HG03342 (cell line): ENCODE measurements around the gene EXOC3L4.
"Not testable (repeated sequence)": the region's sequence is repeated elsewhere in the genome, so short reads cannot be mapped to it uniquely, and the experiment has no call there.

Source experiments
- ATAC-seq: cut with Tn5 transposase; IDR thresholded peaks from one replicate; pipeline ENCODE4 v1.9.1; 2021; ENCODE audit warnings: mild to moderate bottlenecking, moderate library complexity; ENCODE audit not compliant: unreplicated experiment

Gene EXOC3L4

GRCh38 chr14:103094406-103095209 is at the start of gene EXOC3L4:
EXOC3L4 (plus strand) TSS chr14:103094725; CDS start chr14:103100220, 5,495 bp downstream.
- ATAC-seq = no peak

DNA sequence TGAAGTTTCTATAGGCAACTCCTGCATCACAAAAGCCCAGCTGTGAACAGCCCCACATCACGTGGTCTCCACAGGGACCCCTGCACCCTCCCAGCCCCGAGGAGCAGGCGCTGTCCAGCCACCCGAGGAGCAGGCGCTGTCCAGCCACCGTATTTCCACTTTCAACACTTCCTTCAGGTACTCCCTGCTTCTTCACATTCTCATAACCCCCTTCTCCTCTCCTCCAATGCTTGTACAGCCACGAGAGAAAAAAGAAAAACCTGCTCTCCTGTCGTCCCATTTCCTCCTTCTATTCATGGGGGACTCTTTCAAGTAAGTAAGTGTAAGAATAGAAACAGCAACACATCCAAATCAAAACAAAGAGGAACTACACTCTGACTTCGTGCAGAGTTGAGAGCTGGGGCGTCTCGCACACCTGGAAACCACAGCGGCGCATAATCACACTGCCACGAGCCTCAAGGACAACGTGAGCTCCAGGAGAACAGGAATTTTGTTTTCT is 49.1 kb upstream of the EXOC3L4 start:
- no peak for ATAC-seq

DNA sequence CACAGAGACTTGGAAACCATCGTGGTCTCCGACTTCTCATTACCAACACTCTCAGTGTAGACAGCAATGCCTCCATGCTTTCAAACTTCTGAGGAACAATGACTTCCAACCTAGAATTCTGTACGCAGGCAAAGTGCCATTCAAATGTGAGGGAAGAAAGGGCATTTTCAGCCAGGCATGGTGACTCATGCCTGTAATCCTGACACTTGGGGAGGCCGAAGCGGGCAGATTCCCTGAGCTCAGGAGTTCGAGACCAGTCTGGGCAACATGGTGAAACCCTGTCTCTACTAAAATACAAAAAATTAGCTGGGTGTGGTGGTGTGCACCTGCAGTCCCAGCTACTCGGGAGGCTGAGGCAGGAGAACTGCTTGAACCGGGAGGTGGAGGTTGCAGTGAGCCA is 47.1 kb upstream of the EXOC3L4 start:
- not testable (repeated sequence) for ATAC-seq

DNA sequence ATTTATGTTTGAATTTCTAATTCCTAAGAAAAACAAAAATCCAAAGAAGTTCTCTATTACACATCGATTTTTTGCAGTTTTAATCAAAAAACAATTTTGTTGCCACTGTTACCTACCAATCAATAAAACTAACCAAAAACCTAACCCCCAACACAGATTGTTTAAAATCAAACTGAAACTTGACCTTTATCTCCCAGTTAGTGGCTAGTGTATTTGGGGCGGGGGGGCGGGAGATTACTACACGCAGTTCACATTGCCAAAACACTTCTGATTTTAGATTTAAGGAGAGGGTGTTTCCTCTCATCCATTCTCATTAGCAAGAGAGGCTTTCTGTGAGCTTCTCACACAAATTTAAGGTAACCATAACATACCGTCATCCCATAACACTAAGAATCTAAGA is 43.6 kb upstream of the EXOC3L4 start:
- ATAC-seq = no peak

DNA sequence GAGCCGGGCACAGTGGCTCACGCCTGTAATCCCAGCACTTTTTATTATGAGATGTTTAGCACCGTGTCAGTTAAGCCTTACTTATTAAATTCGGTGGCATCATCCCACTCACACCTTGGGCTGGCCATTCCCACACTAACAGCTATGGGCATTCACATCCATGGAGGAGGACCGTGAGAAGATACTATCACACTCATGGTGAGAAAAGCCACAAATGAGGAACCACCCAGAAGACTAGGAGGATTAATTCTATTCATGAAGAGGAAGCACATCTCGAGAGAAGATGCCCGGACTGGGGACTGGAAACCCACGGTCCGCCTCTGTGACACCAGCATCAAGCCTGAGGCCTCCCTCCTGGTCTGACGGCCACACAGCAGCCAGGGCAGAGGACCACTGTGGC is 42.1 kb upstream of the EXOC3L4 start:
- no peak for ATAC-seq

DNA sequence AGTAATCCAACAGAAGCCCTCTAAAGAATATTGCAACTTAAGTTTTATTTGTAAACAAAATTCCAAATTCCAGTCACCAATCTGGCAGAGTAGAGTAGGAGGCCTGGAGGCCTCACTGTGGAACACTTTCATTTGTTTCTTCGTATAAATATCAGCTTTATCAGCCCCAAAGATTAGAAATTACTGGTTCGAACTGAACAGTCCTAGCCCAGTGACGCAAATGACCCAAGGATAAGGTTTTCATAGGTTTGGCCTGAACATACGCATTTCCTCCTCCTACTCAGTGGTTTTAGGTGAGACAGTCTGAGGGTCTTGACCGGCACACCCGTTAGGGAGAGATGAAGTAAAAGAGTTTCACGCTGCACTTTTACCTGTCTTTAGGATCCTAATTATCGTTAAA is 38.8 kb upstream of the EXOC3L4 start:
- ATAC-seq = no peak

DNA sequence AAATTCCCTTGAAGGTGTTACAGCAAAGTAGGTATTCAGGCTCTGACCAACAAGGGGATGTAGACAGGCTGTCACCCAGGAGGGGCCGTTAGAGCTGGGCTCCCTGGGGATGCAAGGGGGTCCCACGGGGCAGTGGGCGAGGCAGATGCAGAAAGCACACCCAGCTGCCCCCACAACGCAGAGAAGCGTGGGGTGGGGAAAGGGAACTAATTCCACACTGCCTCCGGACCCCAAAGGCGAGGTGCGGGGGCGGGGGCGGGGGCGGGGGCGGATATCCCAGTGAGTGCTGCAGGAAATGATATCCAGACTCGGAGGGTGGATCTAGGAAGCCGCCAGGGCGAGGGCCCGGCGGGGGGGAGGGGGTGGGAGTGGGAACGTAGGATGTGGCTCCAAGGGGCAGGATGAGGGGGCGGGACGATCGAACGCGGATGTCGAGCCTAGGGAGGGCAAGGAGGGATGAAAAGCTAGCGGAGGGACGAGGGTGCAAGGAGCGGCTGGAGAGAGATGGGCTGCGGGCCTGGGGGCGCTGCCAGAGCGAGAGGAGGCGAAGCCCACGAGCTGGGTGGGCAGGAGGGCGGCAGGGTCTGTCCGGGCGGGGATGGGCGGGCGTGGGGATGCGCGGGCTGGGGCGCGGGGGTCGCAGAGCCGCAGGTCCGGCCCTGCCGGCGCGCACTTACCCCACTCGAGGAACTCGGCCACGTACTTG is 38.0 kb upstream of the EXOC3L4 start:
- peak; percentile 4 for ATAC-seq

DNA sequence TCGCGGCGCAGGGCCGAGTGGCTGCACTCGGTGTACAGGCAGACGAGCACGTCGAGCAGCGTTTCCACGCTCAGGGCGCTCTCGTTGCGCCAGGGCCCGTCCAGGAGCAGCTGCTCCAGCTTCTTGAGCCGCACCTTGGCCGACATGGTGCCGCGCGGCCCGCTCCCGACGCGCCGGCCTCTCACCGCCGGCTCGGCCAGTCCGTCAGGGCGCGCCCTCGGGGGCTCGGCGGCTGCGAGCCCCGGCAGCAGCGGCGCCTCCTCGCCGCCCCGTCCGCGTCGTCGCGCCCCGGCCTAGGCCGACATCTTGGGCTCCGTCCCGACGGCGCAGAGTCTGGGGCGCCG is 37.5 kb upstream of the EXOC3L4 start:
- no peak for ATAC-seq

- peak; percentile 79 for ATAC-seq
Observed at GRCh38 chr14:103057372-103058163, 37.0 kb upstream of the EXOC3L4 start, which contains the start of gene CDC42BPB. CDC42BPB (minus strand) TSS chr14:103057549; CDS start chr14:103057173, 376 bp downstream.

- no peak for ATAC-seq
Observed at GRCh38 chr14:103058164-103059055, 36.1 kb upstream of the EXOC3L4 start.

GRCh38 chr14:103059556-103059955 is 35.0 kb upstream of the EXOC3L4 start:
- no peak for ATAC-seq

DNA sequence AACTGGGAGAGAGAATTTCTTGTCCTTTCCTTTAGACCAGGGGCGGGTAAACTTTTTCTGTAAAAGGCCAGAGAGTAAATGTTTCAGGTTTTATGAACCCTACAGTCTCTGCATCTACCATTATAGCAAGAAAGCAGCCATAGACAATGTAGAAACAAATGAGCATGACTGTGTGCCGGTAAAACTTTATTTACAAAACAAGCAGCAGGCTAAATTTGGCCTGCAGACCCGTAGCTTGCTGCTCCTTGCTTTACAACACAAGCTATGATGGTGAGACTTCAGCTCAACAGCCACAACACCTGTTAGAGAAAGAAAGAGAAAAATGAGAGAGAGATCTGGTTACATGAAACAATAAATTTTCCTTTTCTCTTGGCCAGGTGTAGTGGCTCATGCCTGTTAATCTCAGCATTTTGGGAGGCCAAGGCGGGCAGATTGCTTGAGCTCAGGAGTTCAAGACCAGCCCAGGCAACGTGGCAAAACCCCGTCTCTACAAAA is 33.0 kb upstream of the EXOC3L4 start:
- no peak for ATAC-seq

DNA sequence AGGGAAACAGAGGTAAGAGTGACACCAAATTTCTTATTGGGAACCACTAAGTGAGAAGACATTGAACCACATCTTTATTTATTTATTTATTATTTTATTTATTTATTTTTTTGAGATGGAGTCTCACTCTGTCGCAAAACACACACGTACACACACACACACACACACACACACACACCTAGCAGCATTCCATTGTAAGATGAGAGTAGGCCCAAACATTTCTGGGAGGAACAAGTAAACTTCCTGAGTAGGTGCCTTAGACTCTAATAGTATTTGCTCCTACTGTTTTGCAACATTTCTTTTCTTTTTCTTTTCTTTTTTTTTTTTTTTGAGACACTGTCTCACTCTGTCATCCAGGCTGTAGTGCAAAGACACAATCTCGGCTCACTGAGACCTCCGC is 30.1 kb upstream of the EXOC3L4 start:
- ATAC-seq = no peak

GRCh38 chr14:103064978-103065377 is 29.5 kb upstream of the EXOC3L4 start:
- no peak for ATAC-seq

GRCh38 chr14:103065861-103066260 is 28.7 kb upstream of the EXOC3L4 start:
- ATAC-seq = no peak

GRCh38 chr14:103066399-103066798 is 28.1 kb upstream of the EXOC3L4 start:
- no peak for ATAC-seq

DNA sequence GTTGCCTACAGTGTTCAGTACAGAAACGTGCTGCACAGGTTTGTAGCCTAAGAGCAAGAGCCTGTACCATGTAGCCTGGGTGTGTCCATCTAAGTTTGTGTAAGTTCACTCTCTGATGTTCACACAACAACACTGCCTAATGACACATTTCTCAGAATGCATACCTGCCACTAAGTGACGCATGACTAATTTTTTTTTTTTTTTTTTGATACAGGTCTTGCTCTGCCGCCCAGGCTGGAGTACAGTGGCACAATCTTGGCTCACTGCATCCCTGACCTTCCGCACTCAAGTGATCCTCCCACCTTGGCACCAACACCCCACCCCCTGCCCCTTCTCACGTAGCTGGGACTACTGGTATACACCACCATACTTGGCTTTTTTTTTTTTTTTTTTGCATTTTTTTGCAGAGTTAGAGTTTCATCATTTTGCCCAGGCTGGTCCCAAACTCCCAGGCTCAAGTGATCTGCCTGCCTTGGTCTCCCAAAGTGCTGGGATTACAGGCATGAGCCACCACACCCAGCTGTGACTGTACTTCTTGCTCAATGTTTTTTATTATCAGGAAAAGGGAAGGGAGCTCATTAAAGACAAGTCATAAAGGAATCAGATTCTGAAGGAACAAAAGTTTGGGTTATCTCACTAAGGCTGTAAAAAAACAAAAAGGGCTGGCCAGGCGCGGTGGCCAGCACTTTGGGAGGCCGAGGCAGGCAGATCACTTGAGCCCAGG is 27.1 kb upstream of the EXOC3L4 start:
- no peak for ATAC-seq

- ATAC-seq = no peak
Observed at GRCh38 chr14:103068351-103069073, 26.0 kb upstream of the EXOC3L4 start.
